NCI-H128 (cell line): ENCODE data around the gene HERPUD1.
"Not testable (repeated sequence)": the region's sequence is repeated elsewhere in the genome, so short reads cannot be mapped to it uniquely, and the experiment has no call there.

Source experiments
- DNase-seq: peaks from one replicate; lab custom pipeline; 2025; ENCODE audit not compliant: unreplicated experiment; lab: John Stamatoyannopoulos, UW

Gene HERPUD1

DNA sequence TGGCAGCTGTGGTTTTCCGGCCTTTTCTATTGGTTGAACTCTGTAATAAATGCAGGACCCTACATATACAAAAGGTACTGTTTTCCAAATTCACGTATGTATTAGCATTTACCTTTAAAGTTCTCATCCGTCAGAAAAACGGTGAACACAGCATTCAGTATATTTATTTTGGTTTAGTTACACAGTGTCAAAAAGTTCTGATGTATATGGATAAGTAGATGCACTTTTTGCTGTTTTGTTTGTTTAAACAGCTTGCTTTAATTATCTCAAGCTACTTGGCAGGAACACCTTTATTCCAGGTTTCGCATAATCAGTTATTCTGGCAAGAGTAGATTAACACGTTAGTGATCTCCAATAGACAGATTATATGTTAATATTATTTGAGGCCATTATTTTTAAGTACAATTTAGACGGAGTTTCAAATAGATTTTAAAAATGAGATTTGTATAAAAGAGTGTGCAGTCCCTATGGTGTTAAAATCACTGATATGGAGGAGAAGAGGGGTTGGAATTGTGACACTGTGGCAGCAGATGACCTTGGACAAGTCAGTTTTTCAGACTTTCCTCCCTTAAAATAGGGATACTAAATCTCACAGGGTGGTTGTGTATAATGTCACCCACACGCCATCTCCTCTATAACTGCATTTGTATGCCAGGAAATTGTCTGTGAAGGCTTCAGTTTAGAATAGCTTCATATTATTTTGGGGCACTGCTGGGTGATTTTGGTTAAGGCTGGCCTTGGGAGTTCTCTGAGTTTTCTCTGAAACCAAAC, 2.1 kb downstream of the HERPUD1 start:
- DNase-seq, result no peak

- DNase-seq, result not testable (repeated sequence)
Measured at GRCh38 chr16:56934599-56935145, 2.7 kb downstream of the HERPUD1 start.

DNA sequence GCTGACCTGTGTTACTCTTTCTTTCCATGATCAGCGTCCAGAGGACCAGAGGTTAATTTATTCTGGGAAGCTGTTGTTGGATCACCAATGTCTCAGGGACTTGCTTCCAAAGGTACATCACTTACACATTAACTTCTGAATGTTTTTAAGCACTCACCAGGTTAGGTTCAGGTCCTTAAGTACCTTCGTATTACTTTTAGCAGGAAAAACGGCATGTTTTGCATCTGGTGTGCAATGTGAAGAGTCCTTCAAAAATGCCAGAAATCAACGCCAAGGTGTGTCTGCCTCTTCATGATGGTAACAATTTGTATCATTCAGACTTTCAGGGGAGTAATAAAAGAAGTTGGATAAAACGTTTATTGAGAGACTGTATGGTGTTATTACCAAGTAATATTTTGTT, 3.3 kb downstream of the HERPUD1 start:
- no peak for DNase-seq

GRCh38 chr16:56936491-56936890, 4.5 kb downstream of the HERPUD1 start:
- DNase-seq, result no peak

DNA sequence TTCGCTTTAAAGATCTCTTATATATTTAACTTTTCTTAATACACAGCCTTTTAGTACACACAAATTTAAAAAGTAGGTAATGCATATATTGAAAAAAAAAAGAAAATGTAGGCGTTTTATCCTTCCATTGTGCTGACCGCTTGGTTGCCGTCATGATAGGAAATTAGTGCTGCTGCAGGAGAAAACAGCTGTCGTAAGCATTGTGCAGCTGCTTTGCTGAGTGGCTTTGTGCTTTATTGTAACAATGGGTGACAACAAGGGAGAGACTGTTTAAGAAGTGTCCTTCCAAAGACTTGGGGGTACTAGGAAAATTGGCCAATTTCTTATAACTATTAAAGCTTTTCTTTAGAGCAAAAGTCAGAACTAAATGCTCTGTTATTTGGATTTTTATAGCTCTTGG, 5.0 kb downstream of the HERPUD1 start:
- no peak for DNase-seq

DNA sequence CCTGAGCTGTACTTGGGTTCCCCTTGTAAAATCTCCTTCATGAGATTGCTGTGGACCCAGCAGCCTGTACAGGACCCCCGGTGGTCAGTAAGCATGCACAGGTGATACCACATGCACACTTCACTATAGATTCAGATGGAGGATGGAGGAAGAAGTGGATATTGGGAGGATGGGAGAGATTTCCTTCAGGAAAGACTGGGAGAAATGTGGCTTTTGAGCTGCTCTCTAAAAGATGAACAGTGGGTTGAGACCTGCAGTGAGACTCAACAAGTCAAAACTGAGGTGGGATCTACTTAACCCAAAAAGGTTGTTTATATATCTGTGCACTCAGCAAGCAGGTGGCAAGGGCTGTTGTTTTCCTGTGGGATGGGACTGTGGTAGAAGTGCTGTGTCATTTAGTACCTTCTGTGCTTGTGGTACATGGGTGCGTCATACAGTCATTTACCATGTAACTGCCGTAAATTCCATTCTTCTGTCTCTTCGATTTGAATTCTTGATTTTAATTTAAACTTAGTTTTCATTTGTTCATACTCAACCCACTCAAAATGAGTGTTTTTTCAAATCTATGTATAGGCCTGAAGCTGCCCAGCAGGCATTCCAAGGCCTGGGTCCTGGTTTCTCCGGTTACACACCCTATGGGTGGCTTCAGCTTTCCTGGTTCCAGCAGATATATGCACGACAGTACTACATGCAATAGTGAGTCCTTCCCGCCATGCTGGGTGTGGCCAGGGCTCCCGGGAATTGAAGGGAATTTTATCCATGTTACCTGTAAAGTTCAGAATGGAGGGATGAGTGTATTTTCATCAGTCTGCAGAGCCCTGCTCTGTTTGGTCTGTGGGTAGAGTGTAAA, 6.9 kb downstream of the HERPUD1 start:
- DNase-seq, result no peak

- peak; percentile 39 for DNase-seq
Measured at GRCh38 chr16:56939801-56940200, 7.9 kb downstream of the HERPUD1 start.

GRCh38 chr16:56941092-56941491, 9.2 kb downstream of the HERPUD1 start:
- no peak for DNase-seq

GRCh38 chr16:56941856-56942331, 10.0 kb downstream of the HERPUD1 start:
- no peak for DNase-seq

GRCh38 chr16:56943761-56944375, 11.9 kb downstream of the HERPUD1 start:
- no peak for DNase-seq

GRCh38 chr16:56944954-56945839, 13.3 kb downstream of the HERPUD1 start:
- no peak for DNase-seq

- no peak for DNase-seq
Measured at GRCh38 chr16:56945847-56946527, 14.0 kb downstream of the HERPUD1 start.

DNA sequence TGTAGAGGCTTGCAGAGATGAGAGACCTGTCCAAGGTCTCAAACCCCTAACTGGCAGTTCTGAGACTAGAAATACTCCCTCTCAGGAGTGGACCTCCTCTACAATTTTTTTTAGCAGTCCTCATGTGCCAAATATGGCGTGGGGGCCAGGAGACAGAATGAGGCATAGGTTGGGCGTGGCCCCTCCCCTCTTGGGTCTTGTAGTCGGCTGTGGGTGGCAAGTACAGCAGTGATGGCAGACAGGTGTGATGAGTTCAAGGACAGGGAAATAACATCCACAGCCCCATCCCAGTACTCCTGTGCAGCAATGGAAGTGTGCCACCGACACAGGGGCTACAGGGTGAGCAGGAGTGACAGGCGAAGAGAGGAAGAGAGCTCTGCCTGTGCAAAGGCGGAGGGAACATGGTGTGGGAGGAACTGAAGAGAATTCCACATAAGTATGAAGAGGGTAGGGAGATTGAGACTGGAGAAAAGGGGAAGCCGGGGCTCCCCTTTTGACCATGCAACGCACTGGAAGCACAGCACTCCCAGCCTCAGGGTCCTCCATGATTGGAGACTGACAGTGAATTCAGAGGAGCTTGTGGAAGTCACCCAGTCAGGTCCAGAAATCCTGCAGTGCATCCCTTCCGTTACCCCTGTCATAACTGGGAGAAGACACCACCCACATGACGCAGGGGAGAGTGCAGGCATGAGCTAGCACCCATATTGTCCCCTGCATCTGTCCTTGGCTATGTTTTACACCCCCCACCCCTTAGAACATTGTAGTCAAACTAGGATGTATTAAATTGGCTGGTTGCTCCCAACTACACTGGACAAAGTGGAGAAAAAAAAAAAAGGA, 15.0 kb downstream of the HERPUD1 start:
- no peak for DNase-seq

- no peak for DNase-seq
Measured at GRCh38 chr16:56947604-56947995, 15.7 kb downstream of the HERPUD1 start.

- no peak for DNase-seq
Measured at GRCh38 chr16:56948234-56948633, 16.3 kb downstream of the HERPUD1 start.

GRCh38 chr16:56950051-56950450, 18.1 kb downstream of the HERPUD1 start:
- no peak for DNase-seq

DNA sequence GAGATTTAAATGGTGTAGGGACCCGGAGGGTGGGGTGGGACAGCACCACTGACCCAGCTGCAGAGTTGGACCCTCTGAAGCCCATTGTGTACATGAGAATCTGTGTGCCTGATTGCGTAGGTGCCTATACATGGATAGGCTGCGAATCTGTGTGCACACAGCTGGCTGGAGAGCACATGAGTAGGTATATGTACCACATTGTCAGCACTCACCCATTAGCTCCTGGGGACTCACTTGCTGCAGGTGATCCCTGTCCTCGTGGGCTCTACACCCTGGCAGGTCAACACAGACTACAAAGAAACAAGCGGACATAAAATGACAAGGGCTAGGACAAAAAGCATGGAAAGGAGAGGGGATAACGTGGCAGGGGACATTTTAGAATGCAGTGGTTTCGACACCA, 18.5 kb downstream of the HERPUD1 start:
- no peak for DNase-seq

GRCh38 chr16:56950881-56951771, 19.2 kb downstream of the HERPUD1 start:
- no peak for DNase-seq
